IMR-90 (cell line): ENCODE measurements around the gene OSBPL8. TPM values are rescaled to one million over a fixed set of nuclear protein-coding genes. Genes with fewer than 3 reads are reported as not detected.

Source experiments
- ATAC-seq: fragments of 200-7000 bp; cut with Tn5 transposase; 2 replicates; pipeline ENCODE4 v1.9.1; 2020; ENCODE audit warnings: low read depth, mild to moderate bottlenecking, moderate library complexity
- BruUV-seq: library from RNA; stranded (reverse); fragments of 400-500 nt; replicated peaks from 2 replicates; lab custom pipeline; 2021; lab: Mats Ljungman, UMichigan
- CTCF ChIA-PET: fragments of 300-600 bp; formaldehyde crosslinking; extraction: SDS; loops from one replicate; lab custom pipeline; 2021; ENCODE audit warnings: antibody characterized with exemption; lab: Yijun Ruan, JAX
- POLR2A ChIA-PET: fragments of 300-600 bp; sonication (Branson Sonifier 250); formaldehyde crosslinking; loops from one replicate; lab custom pipeline; 2022; ENCODE audit warnings: antibody characterized with exemption; ENCODE audit not compliant: unreplicated experiment; lab: Charles Lee
- DNase-seq: peaks from one replicate; pipeline ENCODE4 v3.0.0; 2013
- H2AFZ ChIP-seq: replicated peaks from 2 replicates; pipeline ENCODE3; 2013; ENCODE audit warnings: low read length, mild to moderate bottlenecking; ENCODE audit not compliant: poor library complexity
- H2AK5ac ChIP-seq: 2 replicates; pipeline ENCODE4 v1.6.1; 2013; ENCODE audit warnings: low read depth, low read length, inconsistent platforms
- H2AK9ac ChIP-seq: replicated peaks from 2 replicates; pipeline ENCODE3; 2013; ENCODE audit warnings: mild to moderate bottlenecking, low read depth, low read length, moderate library complexity; ENCODE audit not compliant: poor library complexity
- H2BK120ac ChIP-seq: 2 replicates; pipeline ENCODE4 v1.6.1; 2013; ENCODE audit warnings: low read depth, low read length, inconsistent platforms
- H2BK15ac ChIP-seq: 3 replicates; pipeline ENCODE4 v1.6.1; 2013; ENCODE audit warnings: low read depth, low read length, inconsistent platforms
- H2BK20ac ChIP-seq: 2 replicates; pipeline ENCODE4 v1.6.1; 2013; ENCODE audit warnings: low read depth, mild to moderate bottlenecking, inconsistent platforms, low read length, moderate library complexity
- H2BK5ac ChIP-seq: 2 replicates; pipeline ENCODE4 v1.6.1; 2013; ENCODE audit warnings: mild to moderate bottlenecking, low read depth, low read length, inconsistent platforms; ENCODE audit not compliant: poor library complexity, severe bottlenecking
- H3K14ac ChIP-seq: replicated peaks from 2 replicates; pipeline ENCODE4 v1.6.1; 2013; ENCODE audit warnings: low read depth, low read length, inconsistent platforms
- H3K18ac ChIP-seq: 2 replicates; pipeline ENCODE4 v1.6.1; 2013; ENCODE audit warnings: low read depth, low read length, control low read depth
- H3K23ac ChIP-seq: 2 replicates; pipeline ENCODE4 v1.6.1; 2013; ENCODE audit warnings: low read depth, low read length, inconsistent platforms
- H3K27ac ChIP-seq: 2 replicates; pipeline ENCODE4 v1.5.1; 2013; ENCODE audit warnings: mild to moderate bottlenecking, control low read depth, low read length; ENCODE audit not compliant: insufficient read depth
- H3K27me3 ChIP-seq: 2 replicates; pipeline ENCODE4 v1.6.1; 2013; ENCODE audit warnings: low read length; ENCODE audit not compliant: control insufficient read depth, insufficient read depth
- H3K36me3 ChIP-seq: 2 replicates; pipeline ENCODE4 v1.6.1; 2013; ENCODE audit warnings: low read length, mixed read lengths; ENCODE audit not compliant: control insufficient read depth, insufficient read depth
- H3K4ac ChIP-seq: 2 replicates; pipeline ENCODE4 v1.6.1; 2013; ENCODE audit warnings: low read depth, low read length, inconsistent platforms
- H3K4me1 ChIP-seq: 2 replicates; pipeline ENCODE4 v1.6.1; 2013; ENCODE audit warnings: low read length, mixed read lengths; ENCODE audit not compliant: control insufficient read depth, insufficient read depth
- H3K4me2 ChIP-seq: 2 replicates; pipeline ENCODE4 v1.6.1; 2013; ENCODE audit warnings: low read depth, mild to moderate bottlenecking, control low read depth, low read length, moderate library complexity
- H3K4me3 ChIP-seq: 2 replicates; pipeline ENCODE4 v1.5.1; 2013; ENCODE audit warnings: low read depth, mild to moderate bottlenecking, control low read depth, low read length, moderate library complexity; ENCODE audit not compliant: insufficient read depth
- H3K56ac ChIP-seq: 2 replicates; pipeline ENCODE4 v1.6.1; 2013; ENCODE audit warnings: low read length, inconsistent platforms; ENCODE audit not compliant: insufficient read depth; ENCODE audit errors: extremely low read depth
- H3K79me1 ChIP-seq, 2 experiments: 2 replicates each; pipeline ENCODE4 v1.6.1; 2013; ENCODE audit warnings: low read length in 2 of 2, inconsistent platforms in 1 of 2, low read depth in 1 of 2
- H3K9ac ChIP-seq: 2 replicates; pipeline ENCODE4 v1.6.1; 2013; ENCODE audit warnings: low read depth, low read length, control low read depth
- H3K9me1 ChIP-seq: 2 replicates; pipeline ENCODE4 v1.6.1; 2013; ENCODE audit warnings: low read length, inconsistent platforms; ENCODE audit not compliant: insufficient read depth
- H3K9me3 ChIP-seq: 2 replicates; pipeline ENCODE4 v1.6.1; 2013; ENCODE audit warnings: low read length; ENCODE audit not compliant: control insufficient read depth, insufficient read depth
- H4K20me1 ChIP-seq: 2 replicates; pipeline ENCODE4 v1.6.1; 2013; ENCODE audit warnings: low read length, inconsistent platforms; ENCODE audit not compliant: insufficient read depth
- H4K5ac ChIP-seq: 2 replicates; pipeline ENCODE4 v1.6.1; 2013; ENCODE audit warnings: mild to moderate bottlenecking, low read depth, low read length, control low read depth
- H4K8ac ChIP-seq, 2 experiments: 2 replicates each; pipeline ENCODE4 v1.6.1; 2013; ENCODE audit warnings: low read depth in 2 of 2, low read length in 2 of 2, control low read depth in 1 of 2, inconsistent platforms in 1 of 2
- H4K91ac ChIP-seq: 2 replicates; pipeline ENCODE4 v1.6.1; 2013; ENCODE audit warnings: low read depth, low read length, inconsistent platforms; ENCODE audit not compliant: insufficient read depth
- BHLHE40 ChIP-seq: fragments of 150-350 bp; IDR thresholded peaks from 2 replicates; pipeline ENCODE4 v1.6.1; 2016; ENCODE audit warnings: mild to moderate bottlenecking, low read depth, low read length
- CHD1 ChIP-seq: IDR thresholded peaks from 2 replicates; pipeline ENCODE4 v1.6.1; 2012; ENCODE audit warnings: low read depth, low read length, improper control_type of control experiment
- FOS ChIP-seq: fragments of 150-350 bp; IDR thresholded peaks from 2 replicates; pipeline ENCODE4 v1.6.1; 2016; ENCODE audit warnings: low read depth, low read length
- MAZ ChIP-seq: IDR thresholded peaks from 2 replicates; pipeline ENCODE4 v1.6.1; 2012; ENCODE audit warnings: low read depth, mild to moderate bottlenecking, low read length, improper control_type of control experiment, moderate library complexity, borderline replicate concordance
- MXI1 ChIP-seq: IDR thresholded peaks from 2 replicates; pipeline ENCODE4 v1.6.1; 2012; ENCODE audit warnings: low read depth, mild to moderate bottlenecking, low read length, moderate library complexity, borderline replicate concordance
- POLR2A ChIP-seq: IDR thresholded peaks from 2 replicates; pipeline ENCODE4 v1.6.1; 2012; ENCODE audit warnings: mild to moderate bottlenecking, low read depth, low read length
- RCOR1 ChIP-seq: IDR thresholded peaks from 2 replicates; pipeline ENCODE4 v1.6.1; 2012; ENCODE audit warnings: mild to moderate bottlenecking, low read length, improper control_type of control experiment; ENCODE audit not compliant: insufficient replicate concordance
- SMC3 ChIP-seq: fragments of 150-350 bp; IDR thresholded peaks from 2 replicates; pipeline ENCODE4 v1.6.1; 2016; ENCODE audit warnings: low read depth, mild to moderate bottlenecking, antibody characterized with exemption, low read length, moderate library complexity
- USF2 ChIP-seq: fragments of 150-350 bp; IDR thresholded peaks from 2 replicates; pipeline ENCODE4 v1.6.1; 2017; ENCODE audit warnings: mild to moderate bottlenecking, antibody characterized with exemption, low read length, low read depth
- WGBS, 2 experiments: methylation state at CpG; one replicate each; pipeline versions ENCODE4 v1.1.5 to v1.1.7; 2013; ENCODE audit warnings: missing lambda C conversion rate in 2 of 2; ENCODE audit not compliant: insufficient read length in 1 of 2; ENCODE audit errors: extremely low coverage in 2 of 2; 5-methylcytosine and 5-hydroxymethylcytosine counted together
- dilution Hi-C: fragments of 300-500 bp; cut with HindIII; formaldehyde crosslinking; loops from one replicate; pipeline ENCODE4 v1.14.3; 2018; ENCODE audit warnings: low sequenced_read_pairs; ENCODE audit not compliant: unreplicated experiment
- in situ Hi-C: fragments of 300-500 bp; cut with MboI; formaldehyde crosslinking; loops from 3 replicates; pipeline ENCODE4 v1.14.3; 2019; ENCODE audit warnings: low sequenced_read_pairs, inconsistent platforms, mixed read lengths
- intact Hi-C: fragments of 100-400 bp; cut with micrococcal nuclease; formaldehyde crosslinking; loops from 2 replicates; pipeline ENCODE4 v1.10.0; 2022
- polyA plus RNA-seq, 3 experiments: library from polyadenylated mRNA; depleted of rRNA; stranded (reverse); fragments of >200 nt; gene quantifications; 2 replicates each; pipeline ENCODE4 v1.2.3, GENCODE V29; 2012; ENCODE audit warnings: low replicate concordance in 1 of 3
- total RNA-seq: library from RNA; depleted of rRNA; stranded (reverse); fragments of >200 nt; gene quantifications from 2 replicates; pipeline ENCODE4 v1.2.3, GENCODE V29; 2012
- TF ChIP-seq, protein P1 (sequence below): conservative IDR thresholded peaks from 2 replicates; pipeline ENCODE4 v1.5.1; 2012; ENCODE audit warnings: mild to moderate bottlenecking, low read depth, low read length, improper control_type of control experiment
- TF ChIP-seq, protein P2 (sequence below): fragments of 150-350 bp; IDR thresholded peaks from 2 replicates; pipeline ENCODE4 v1.6.1; 2016; ENCODE audit warnings: low read depth, mild to moderate bottlenecking, low read length, moderate library complexity, borderline replicate concordance

The OSBPL8 gene
- total and polyA plus RNA-seq, 2 of the 4 experiments (the other 2 are of a cell fraction) = 17.8 to 24.2 TPM

DNA sequence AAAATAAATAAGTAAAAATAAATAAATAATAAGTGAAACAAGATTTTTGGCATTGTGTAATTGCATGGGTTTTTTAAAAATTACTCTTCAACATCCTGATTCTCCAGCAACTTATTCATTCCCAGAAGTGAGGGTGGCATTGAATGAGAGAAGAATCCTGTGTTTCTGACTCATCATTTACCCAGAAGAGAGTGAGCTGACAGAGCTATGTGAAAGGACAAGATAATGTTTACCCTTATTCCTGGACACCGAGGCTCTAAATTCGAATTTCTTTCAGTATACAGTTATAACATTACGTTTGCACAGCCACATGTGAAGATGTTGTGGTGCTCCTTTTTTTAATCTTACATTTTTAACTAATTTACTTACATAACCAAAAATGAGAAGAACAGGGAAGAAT is 247.8 kb downstream of the OSBPL8 start:
- H4K8ac ChIP-seq = no peak overlapping the region
- dilution Hi-C loops = no loop called here
- H4K5ac ChIP-seq = no peak overlapping the region
- TF ChIP-seq USF2 (no peak), FOS (no peak), MXI1 (no peak), BHLHE40 (no peak), RCOR1 (no peak), SMC3 (no peak), CHD1 (no peak), POLR2A (no peak), MAZ (no peak)
- TF ChIP-seq, protein P1, sequence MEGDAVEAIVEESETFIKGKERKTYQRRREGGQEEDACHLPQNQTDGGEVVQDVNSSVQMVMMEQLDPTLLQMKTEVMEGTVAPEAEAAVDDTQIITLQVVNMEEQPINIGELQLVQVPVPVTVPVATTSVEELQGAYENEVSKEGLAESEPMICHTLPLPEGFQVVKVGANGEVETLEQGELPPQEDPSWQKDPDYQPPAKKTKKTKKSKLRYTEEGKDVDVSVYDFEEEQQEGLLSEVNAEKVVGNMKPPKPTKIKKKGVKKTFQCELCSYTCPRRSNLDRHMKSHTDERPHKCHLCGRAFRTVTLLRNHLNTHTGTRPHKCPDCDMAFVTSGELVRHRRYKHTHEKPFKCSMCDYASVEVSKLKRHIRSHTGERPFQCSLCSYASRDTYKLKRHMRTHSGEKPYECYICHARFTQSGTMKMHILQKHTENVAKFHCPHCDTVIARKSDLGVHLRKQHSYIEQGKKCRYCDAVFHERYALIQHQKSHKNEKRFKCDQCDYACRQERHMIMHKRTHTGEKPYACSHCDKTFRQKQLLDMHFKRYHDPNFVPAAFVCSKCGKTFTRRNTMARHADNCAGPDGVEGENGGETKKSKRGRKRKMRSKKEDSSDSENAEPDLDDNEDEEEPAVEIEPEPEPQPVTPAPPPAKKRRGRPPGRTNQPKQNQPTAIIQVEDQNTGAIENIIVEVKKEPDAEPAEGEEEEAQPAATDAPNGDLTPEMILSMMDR = no peak
- TF ChIP-seq, protein P2, sequence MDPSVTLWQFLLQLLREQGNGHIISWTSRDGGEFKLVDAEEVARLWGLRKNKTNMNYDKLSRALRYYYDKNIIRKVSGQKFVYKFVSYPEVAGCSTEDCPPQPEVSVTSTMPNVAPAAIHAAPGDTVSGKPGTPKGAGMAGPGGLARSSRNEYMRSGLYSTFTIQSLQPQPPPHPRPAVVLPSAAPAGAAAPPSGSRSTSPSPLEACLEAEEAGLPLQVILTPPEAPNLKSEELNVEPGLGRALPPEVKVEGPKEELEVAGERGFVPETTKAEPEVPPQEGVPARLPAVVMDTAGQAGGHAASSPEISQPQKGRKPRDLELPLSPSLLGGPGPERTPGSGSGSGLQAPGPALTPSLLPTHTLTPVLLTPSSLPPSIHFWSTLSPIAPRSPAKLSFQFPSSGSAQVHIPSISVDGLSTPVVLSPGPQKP = no peak
- no peaks in the 10 kb centered on the region for H3K36me3 ChIP-seq
- ChIA-PET CTCF (no interaction called here), POLR2A (no interaction called here)
- no CpG with 5 or more reads among the region's 3 CpGs for WGBS, 2 experiments
- no TSS peak for BruUV-seq
- no peak overlapping the region for H2BK120ac ChIP-seq
- H3K56ac ChIP-seq = no peak overlapping the region
- H2AFZ ChIP-seq = no peak overlapping the region
- ATAC-seq (peak; percentile 72), DNase-seq (peak; percentile 51)
- H2AK9ac ChIP-seq = no peak overlapping the region
- no peak overlapping the region for H3K23ac ChIP-seq
- no peak overlapping the region for H2AK5ac ChIP-seq
- H3K4me1 ChIP-seq = peaks cover 6% of the 10 kb centered on the region; the same call in 1 of the 2 replicates
- no peak overlapping the region for H3K4ac ChIP-seq
- no peaks in the 10 kb centered on the region for H3K9me3 ChIP-seq
- in situ Hi-C loops = no loop called here
- H3K14ac ChIP-seq = no peak overlapping the region; the same call in 1 of the 2 replicates
- H2BK5ac ChIP-seq = no peak overlapping the region
- H3K79me1 ChIP-seq = no peaks in the 10 kb centered on the region
- no peak overlapping the region for H2BK15ac ChIP-seq
- H3K27me3 ChIP-seq = no peaks in the 10 kb centered on the region
- no peak overlapping the region for H3K9ac ChIP-seq
- H4K20me1 ChIP-seq = no peaks in the 10 kb centered on the region
- H3K9me1 ChIP-seq = peaks cover 2% of the 10 kb centered on the region; the same call in 1 of the 2 replicates
- H3K18ac ChIP-seq = peak overlapping the region; percentile 63; the same call in 1 of the 2 replicates
- H4K91ac ChIP-seq = no peak overlapping the region
- peak overlapping the region; percentile 16; the same call in 1 of the 2 replicates for H3K4me2 ChIP-seq
- no peak overlapping the region for H3K27ac ChIP-seq
- H2BK20ac ChIP-seq = peak overlapping the region; percentile 25; the same call in 1 of the 2 replicates
- intact Hi-C loops = no loop called here
- H3K4me3 ChIP-seq = no peak overlapping the region
